Measurements from ENCODE around the gene CALHM5. TPM values are rescaled to one million over a fixed set of nuclear protein-coding genes. Genes with fewer than 3 reads are reported as not detected.

The CALHM5 gene
- total and polyA plus RNA-seq, 5 donors from 2014 or later: 0.10 TPM; not detected in 4

GRCh38 chr6:116536216-116536621 lies 24.8 kb downstream of the CALHM5 start:
- H3K27ac ChIP-seq (ENCODE audit: insufficient read depth, low read length, poor library complexity, severe bottlenecking): no peak overlapping the region
- Mint-ChIP-seq H3K27ac (peak overlapping the region in 1 of 3 donors; percentile 48), H3K4me1 (peaks cover 0 to 5% (median 2%) of the 10 kb centered on the region in 4 donors), H3K4me3 (peak overlapping the region in 1 of 4 donors; percentile 27), H3K36me3 (no peaks in the 10 kb centered on the region), H3K9me3 (no peaks in the 10 kb centered on the region), H3K27me3 (peaks cover 36% of the 10 kb centered on the region)
- DNase-seq (peak; percentile 2 to 64 (median 48)), ATAC-seq (ENCODE audit: low read depth in 2 of 2) (peak in 1 of 2 donors; percentile 55)
- H3K27me3 ChIP-seq (ENCODE audit: control insufficient read depth, insufficient read depth, low read length): peaks cover 7% of the 10 kb centered on the region
- H3K9me3 ChIP-seq (ENCODE audit: control insufficient read depth in 2 of 2, low read length in 2 of 2): no peaks in the 10 kb centered on the region
- H3K4me1 ChIP-seq (ENCODE audit: control insufficient read depth, insufficient read depth, low read length, poor library complexity, severe bottlenecking): no peaks in the 10 kb centered on the region
- H3K4me3 ChIP-seq (ENCODE audit: low read depth, low read length): no peak overlapping the region
- no peaks in the 10 kb centered on the region for H3K36me3 ChIP-seq (ENCODE audit: control insufficient read depth, insufficient read depth, low read length)

- peaks cover 48% of the 10 kb centered on the region for H3K27me3 Mint-ChIP-seq
- H3K4me1 Mint-ChIP-seq: no peaks in the 10 kb centered on the region
- Histone ChIP-seq H3K36me3 (ENCODE audit: control insufficient read depth, insufficient read depth, low read length) (no peaks in the 10 kb centered on the region), H3K27ac (ENCODE audit: insufficient read depth, low read length, poor library complexity, severe bottlenecking) (no peak overlapping the region), H3K27me3 (ENCODE audit: control insufficient read depth, insufficient read depth, low read length) (peaks cover 17% of the 10 kb centered on the region), H3K4me1 (ENCODE audit: control insufficient read depth, insufficient read depth, low read length, poor library complexity, severe bottlenecking) (no peaks in the 10 kb centered on the region), H3K4me3 (ENCODE audit: low read depth, low read length) (no peak overlapping the region), H3K9me3 (ENCODE audit: control insufficient read depth in 2 of 2, low read length in 2 of 2) (no peaks in the 10 kb centered on the region)
- H3K27ac Mint-ChIP-seq: no peak overlapping the region
- ATAC-seq (ENCODE audit: low read depth in 2 of 2) (no peak), DNase-seq (no peak)
- no peaks in the 10 kb centered on the region for H3K36me3 Mint-ChIP-seq
- no peak overlapping the region for H3K4me3 Mint-ChIP-seq
- H3K9me3 Mint-ChIP-seq: peaks cover 0 to 2% (median 0%) of the 10 kb centered on the region in 7 donors
Observed at GRCh38 chr6:116542426-116542825, 31.0 kb downstream of the CALHM5 start.

GRCh38 chr6:116543149-116543548 lies 31.7 kb downstream of the CALHM5 start:
- H3K4me1 Mint-ChIP-seq: no peaks in the 10 kb centered on the region
- H3K9me3 ChIP-seq (ENCODE audit: control insufficient read depth in 2 of 2, low read length in 2 of 2): no peaks in the 10 kb centered on the region
- H3K27me3 Mint-ChIP-seq: peaks cover 49% of the 10 kb centered on the region
- no peak overlapping the region for H3K27ac ChIP-seq (ENCODE audit: insufficient read depth, low read length, poor library complexity, severe bottlenecking)
- H3K9me3 Mint-ChIP-seq: peaks cover 0 to 2% (median 0%) of the 10 kb centered on the region in 7 donors
- peaks cover 17% of the 10 kb centered on the region for H3K27me3 ChIP-seq (ENCODE audit: control insufficient read depth, insufficient read depth, low read length)
- no peak overlapping the region for H3K4me3 Mint-ChIP-seq
- DNase-seq (no peak), ATAC-seq (ENCODE audit: low read depth in 2 of 2) (no peak)
- H3K36me3 ChIP-seq (ENCODE audit: control insufficient read depth, insufficient read depth, low read length): no peaks in the 10 kb centered on the region
- H3K4me1 ChIP-seq (ENCODE audit: control insufficient read depth, insufficient read depth, low read length, poor library complexity, severe bottlenecking): no peaks in the 10 kb centered on the region
- H3K27ac Mint-ChIP-seq: no peak overlapping the region
- no peak overlapping the region for H3K4me3 ChIP-seq (ENCODE audit: low read depth, low read length)
- no peaks in the 10 kb centered on the region for H3K36me3 Mint-ChIP-seq

GRCh38 chr6:116545651-116546050 lies 34.2 kb downstream of the CALHM5 start, which contains the start of gene TRAPPC3L:
Gene TRAPPC3L, minus strand, starts transcription at chr6:116545684. Its CDS starts 170 bp downstream, at chr6:116545514.
- Mint-ChIP-seq H3K4me1 (no peaks in the 10 kb centered on the region), H3K36me3 (no peaks in the 10 kb centered on the region), H3K27me3 (peaks cover 45% of the 10 kb centered on the region), H3K9me3 (peaks cover 0 to 2% (median 0%) of the 10 kb centered on the region in 7 donors), H3K4me3 (no peak within 1 kb of the TSS), H3K27ac (no peak within 1 kb of the TSS)
- H3K4me3 ChIP-seq (ENCODE audit: low read depth, low read length): no peak within 1 kb of the TSS
- no peaks in the 10 kb centered on the region for H3K36me3 ChIP-seq (ENCODE audit: control insufficient read depth, insufficient read depth, low read length)
- ATAC-seq (ENCODE audit: low read depth in 2 of 2) (no peak), DNase-seq (no peak)
- peaks cover 17% of the 10 kb centered on the region for H3K27me3 ChIP-seq (ENCODE audit: control insufficient read depth, insufficient read depth, low read length)
- no peaks in the 10 kb centered on the region for H3K9me3 ChIP-seq (ENCODE audit: control insufficient read depth in 2 of 2, low read length in 2 of 2)
- no peaks in the 10 kb centered on the region for H3K4me1 ChIP-seq (ENCODE audit: control insufficient read depth, insufficient read depth, low read length, poor library complexity, severe bottlenecking)
- no peak within 1 kb of the TSS for H3K27ac ChIP-seq (ENCODE audit: insufficient read depth, low read length, poor library complexity, severe bottlenecking)

GRCh38 chr6:116547358-116547757 lies 35.9 kb downstream of the CALHM5 start:
- H3K4me3 Mint-ChIP-seq: no peak overlapping the region
- Histone ChIP-seq H3K36me3 (ENCODE audit: control insufficient read depth, insufficient read depth, low read length) (no peaks in the 10 kb centered on the region), H3K9me3 (ENCODE audit: control insufficient read depth in 2 of 2, low read length in 2 of 2) (no peaks in the 10 kb centered on the region), H3K4me1 (ENCODE audit: control insufficient read depth, insufficient read depth, low read length, poor library complexity, severe bottlenecking) (no peaks in the 10 kb centered on the region), H3K27me3 (ENCODE audit: control insufficient read depth, insufficient read depth, low read length) (peaks cover 25% of the 10 kb centered on the region), H3K4me3 (ENCODE audit: low read depth, low read length) (no peak overlapping the region), H3K27ac (ENCODE audit: insufficient read depth, low read length, poor library complexity, severe bottlenecking) (no peak overlapping the region)
- H3K27me3 Mint-ChIP-seq: peaks cover 45% of the 10 kb centered on the region
- H3K9me3 Mint-ChIP-seq: peaks cover 0 to 2% (median 0%) of the 10 kb centered on the region in 7 donors
- no peaks in the 10 kb centered on the region for H3K4me1 Mint-ChIP-seq
- no peak for ATAC-seq (ENCODE audit: low read depth in 2 of 2)
- no peak for DNase-seq
- no peak overlapping the region for H3K27ac Mint-ChIP-seq
- H3K36me3 Mint-ChIP-seq: no peaks in the 10 kb centered on the region

GRCh38 chr6:116550796-116551195 lies 39.4 kb downstream of the CALHM5 start:
- Mint-ChIP-seq H3K27me3 (peaks cover 33% of the 10 kb centered on the region), H3K9me3 (no peaks in the 10 kb centered on the region), H3K27ac (no peak overlapping the region), H3K4me3 (peak overlapping the region in 1 of 4 donors; percentile 56), H3K4me1 (no peaks in the 10 kb centered on the region), H3K36me3 (no peaks in the 10 kb centered on the region)
- DNase-seq (no peak), ATAC-seq (ENCODE audit: low read depth in 2 of 2) (no peak)
- Histone ChIP-seq H3K9me3 (ENCODE audit: control insufficient read depth in 2 of 2, low read length in 2 of 2) (no peaks in the 10 kb centered on the region), H3K27ac (ENCODE audit: insufficient read depth, low read length, poor library complexity, severe bottlenecking) (no peak overlapping the region), H3K36me3 (ENCODE audit: control insufficient read depth, insufficient read depth, low read length) (no peaks in the 10 kb centered on the region), H3K4me3 (ENCODE audit: low read depth, low read length) (no peak overlapping the region), H3K27me3 (ENCODE audit: control insufficient read depth, insufficient read depth, low read length) (peaks cover 17% of the 10 kb centered on the region), H3K4me1 (ENCODE audit: control insufficient read depth, insufficient read depth, low read length, poor library complexity, severe bottlenecking) (no peaks in the 10 kb centered on the region)

GRCh38 chr6:116553451-116553850 lies 42.0 kb downstream of the CALHM5 start, which contains the start of gene CALHM4:
Gene CALHM4, plus strand, starts transcription at chr6:116553751. Its CDS starts 43 bp downstream, at chr6:116553794.
- Histone ChIP-seq H3K4me3 (ENCODE audit: low read depth, low read length) (no peak within 1 kb of the TSS), H3K36me3 (ENCODE audit: control insufficient read depth, insufficient read depth, low read length) (no peaks in the 10 kb centered on the region), H3K27ac (ENCODE audit: insufficient read depth, low read length, poor library complexity, severe bottlenecking) (no peak within 1 kb of the TSS), H3K27me3 (ENCODE audit: control insufficient read depth, insufficient read depth, low read length) (peaks cover 19% of the 10 kb centered on the region), H3K4me1 (ENCODE audit: control insufficient read depth, insufficient read depth, low read length, poor library complexity, severe bottlenecking) (no peaks in the 10 kb centered on the region), H3K9me3 (ENCODE audit: control insufficient read depth in 2 of 2, low read length in 2 of 2) (no peaks in the 10 kb centered on the region)
- no peaks in the 10 kb centered on the region for H3K4me1 Mint-ChIP-seq
- no peaks in the 10 kb centered on the region for H3K9me3 Mint-ChIP-seq
- H3K27ac Mint-ChIP-seq: no peak within 1 kb of the TSS
- DNase-seq (no peak), ATAC-seq (ENCODE audit: low read depth in 2 of 2) (no peak)
- peaks cover 22% of the 10 kb centered on the region for H3K27me3 Mint-ChIP-seq
- H3K4me3 Mint-ChIP-seq: no peak within 1 kb of the TSS
- H3K36me3 Mint-ChIP-seq: no peaks in the 10 kb centered on the region

GRCh38 chr6:116556065-116556464 lies 44.6 kb downstream of the CALHM5 start:
- Mint-ChIP-seq H3K9me3 (no peaks in the 10 kb centered on the region), H3K4me3 (no peak overlapping the region), H3K36me3 (no peaks in the 10 kb centered on the region), H3K27ac (no peak overlapping the region), H3K4me1 (peaks cover 0 to 1% (median under 1%) of the 10 kb centered on the region in 4 donors), H3K27me3 (peaks cover 12% of the 10 kb centered on the region)
- H3K4me1 ChIP-seq (ENCODE audit: control insufficient read depth, insufficient read depth, low read length, poor library complexity, severe bottlenecking): no peaks in the 10 kb centered on the region
- no peak for DNase-seq
- no peaks in the 10 kb centered on the region for H3K36me3 ChIP-seq (ENCODE audit: control insufficient read depth, insufficient read depth, low read length)
- peaks cover 12% of the 10 kb centered on the region for H3K27me3 ChIP-seq (ENCODE audit: control insufficient read depth, insufficient read depth, low read length)
- ATAC-seq (ENCODE audit: low read depth in 2 of 2): no peak
- no peaks in the 10 kb centered on the region for H3K9me3 ChIP-seq (ENCODE audit: control insufficient read depth in 2 of 2, low read length in 2 of 2)
- no peak overlapping the region for H3K4me3 ChIP-seq (ENCODE audit: low read depth, low read length)
- H3K27ac ChIP-seq (ENCODE audit: insufficient read depth, low read length, poor library complexity, severe bottlenecking): no peak overlapping the region

Data from CD4-positive, CD25-positive, alpha-beta regulatory T cell (primary cell).